Measurements from ENCODE around the gene SHOC2. TPM values are rescaled to one million over a fixed set of nuclear protein-coding genes. Genes with fewer than 3 reads are reported as not detected.

Gene SHOC2
- 23.7 TPM for polyA plus RNA-seq (2013, experiment 1 of 2)
- polyA plus RNA-seq (2013, experiment 2 of 2) = 22.6 TPM

DNA sequence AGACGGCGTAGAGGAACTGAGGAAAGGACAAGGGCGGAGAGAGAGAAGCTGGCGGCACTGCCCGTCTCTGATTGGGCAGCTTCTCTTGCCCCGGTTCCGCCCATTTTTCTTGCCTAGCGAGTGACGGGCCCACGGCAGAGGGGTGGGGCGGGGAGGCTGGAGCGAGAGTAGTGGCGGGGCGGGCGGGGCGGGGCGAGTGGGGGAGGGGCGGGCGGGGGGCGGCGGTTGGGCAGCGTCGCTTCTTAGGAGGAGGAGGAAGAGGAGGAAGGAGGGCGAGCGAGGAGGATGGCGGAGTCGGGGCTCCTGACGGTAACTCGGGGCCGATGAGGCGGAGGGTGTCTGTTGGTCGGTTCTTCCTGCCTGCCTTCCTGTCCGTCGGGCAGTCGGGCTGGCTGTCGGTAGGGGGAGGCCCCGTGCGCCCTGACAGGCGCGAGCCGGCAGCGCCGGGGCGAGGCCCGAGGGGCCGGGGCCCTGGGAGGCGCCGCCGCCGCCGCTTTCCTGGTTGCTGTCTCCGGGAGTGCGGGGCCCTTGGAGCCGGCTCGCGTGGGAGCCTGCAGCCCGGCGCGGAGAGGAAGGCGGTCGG is at the start of gene SHOC2:
TSS of gene SHOC2 (plus strand) at position 256 of the 583 bp plus-strand sequence. CDS start 44,755 bp downstream, outside the sequence.
- Histone ChIP-seq H3K4ac (ENCODE audit: low read depth, low read length) (peak within 1 kb of the TSS; percentile 72), H3K4me1 (ENCODE audit: control insufficient read depth, low read depth, low read length) (peaks cover 5% of the 10 kb centered on the region), H3K9ac (ENCODE audit: low read length) (peak within 1 kb of the TSS; percentile 90), H2BK15ac (replicated peaks; ENCODE audit: low read depth) (no peak within 1 kb of the TSS), H4K8ac (ENCODE audit: low read depth, low read length) (peak within 1 kb of the TSS; percentile 1), H3K27me3 (ENCODE audit: insufficient read depth, low read length, poor library complexity) (no peaks in the 10 kb centered on the region), H2BK5ac (ENCODE audit: low read length) (peak within 1 kb of the TSS; percentile 91), H3K4me2 (ENCODE audit: low read length) (peak within 1 kb of the TSS; percentile 33), H4K5ac (ENCODE audit: low read length) (no peak within 1 kb of the TSS), H3K18ac (ENCODE audit: low read length) (peak within 1 kb of the TSS; percentile 78), H2BK120ac (ENCODE audit: low read depth, low read length) (peak within 1 kb of the TSS; percentile 4), H3K56ac (ENCODE audit: low read length) (peak within 1 kb of the TSS; percentile 98), H3K79me1 (ENCODE audit: low read length) (peaks cover 2% of the 10 kb centered on the region), H3K23ac (ENCODE audit: low read length) (no peak within 1 kb of the TSS), H3K4me3 (ENCODE audit: low read length) (peak within 1 kb of the TSS; percentile 87), H3K79me2 (ENCODE audit: control insufficient read depth, insufficient read depth, low read length) (peaks cover 18% of the 10 kb centered on the region), H2AK5ac (ENCODE audit: low read length) (no peak within 1 kb of the TSS), H3K36me3 (ENCODE audit: control insufficient read depth, insufficient read depth, low read length) (no peaks in the 10 kb centered on the region), H3K27ac (ENCODE audit: low read depth, low read length) (peak within 1 kb of the TSS; percentile 98)
- no peak for DNase-seq
- no CpG with 5 or more reads among the region's 61 CpGs for WGBS (ENCODE audit: extremely low coverage, insufficient coverage, low lambda C conversion rate)

DNA sequence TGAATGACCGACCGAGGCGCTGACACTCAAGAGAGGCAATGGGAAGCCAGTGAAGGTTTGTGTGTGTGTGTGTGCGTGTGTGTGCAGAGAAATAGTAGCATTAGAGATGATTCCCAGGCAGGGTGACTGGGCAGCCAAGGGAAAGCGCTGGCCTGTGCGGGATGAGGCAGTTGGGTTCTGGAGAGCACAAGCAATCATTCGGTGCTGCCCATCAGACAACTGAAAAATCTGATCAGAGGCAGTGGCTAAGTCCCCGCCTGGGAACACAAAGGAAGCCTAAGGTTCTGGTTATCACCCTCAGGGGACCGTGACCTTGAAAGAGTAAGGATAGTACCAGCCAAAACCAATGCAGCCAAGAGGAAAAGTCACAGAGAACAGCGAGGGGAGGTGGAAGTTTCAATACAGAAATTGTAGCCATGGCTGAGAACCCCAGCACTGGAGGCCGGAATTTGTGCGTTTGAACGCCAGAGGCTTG is 48.5 kb upstream of the SHOC2 start:
- H2BK5ac ChIP-seq (ENCODE audit: low read length) = no peak overlapping the region
- DNase-seq = peak; percentile 17
- H3K4me2 ChIP-seq (ENCODE audit: low read length) = no peak overlapping the region
- H3K27ac ChIP-seq (ENCODE audit: low read depth, low read length) = no peak overlapping the region
- no peak overlapping the region for H3K4ac ChIP-seq (ENCODE audit: low read depth, low read length)
- H3K4me3 ChIP-seq (ENCODE audit: low read length) = no peak overlapping the region
- H3K23ac ChIP-seq (ENCODE audit: low read length) = no peak overlapping the region
- no peaks in the 10 kb centered on the region for H3K79me1 ChIP-seq (ENCODE audit: low read length)
- H4K5ac ChIP-seq (ENCODE audit: low read length) = no peak overlapping the region
- no peak overlapping the region for H2BK15ac ChIP-seq (replicated peaks; ENCODE audit: low read depth)
- H3K9ac ChIP-seq (ENCODE audit: low read length) = peak overlapping the region; percentile 63
- WGBS (ENCODE audit: extremely low coverage, insufficient coverage, low lambda C conversion rate) = no CpG with 5 or more reads among the region's 13 CpGs
- no peaks in the 10 kb centered on the region for H3K79me2 ChIP-seq (ENCODE audit: control insufficient read depth, insufficient read depth, low read length)
- H3K27me3 ChIP-seq (ENCODE audit: insufficient read depth, low read length, poor library complexity) = no peaks in the 10 kb centered on the region
- H3K18ac ChIP-seq (ENCODE audit: low read length) = peak overlapping the region; percentile 64
- H3K4me1 ChIP-seq (ENCODE audit: control insufficient read depth, low read depth, low read length) = peaks cover 5% of the 10 kb centered on the region
- H3K56ac ChIP-seq (ENCODE audit: low read length) = peak overlapping the region; percentile 85
- peak overlapping the region; percentile 15 for H2AK5ac ChIP-seq (ENCODE audit: low read length)
- no peak overlapping the region for H2BK120ac ChIP-seq (ENCODE audit: low read depth, low read length)
- H3K36me3 ChIP-seq (ENCODE audit: control insufficient read depth, insufficient read depth, low read length) = no peaks in the 10 kb centered on the region
- peak overlapping the region; percentile 44 for H4K8ac ChIP-seq (ENCODE audit: low read depth, low read length)

DNA sequence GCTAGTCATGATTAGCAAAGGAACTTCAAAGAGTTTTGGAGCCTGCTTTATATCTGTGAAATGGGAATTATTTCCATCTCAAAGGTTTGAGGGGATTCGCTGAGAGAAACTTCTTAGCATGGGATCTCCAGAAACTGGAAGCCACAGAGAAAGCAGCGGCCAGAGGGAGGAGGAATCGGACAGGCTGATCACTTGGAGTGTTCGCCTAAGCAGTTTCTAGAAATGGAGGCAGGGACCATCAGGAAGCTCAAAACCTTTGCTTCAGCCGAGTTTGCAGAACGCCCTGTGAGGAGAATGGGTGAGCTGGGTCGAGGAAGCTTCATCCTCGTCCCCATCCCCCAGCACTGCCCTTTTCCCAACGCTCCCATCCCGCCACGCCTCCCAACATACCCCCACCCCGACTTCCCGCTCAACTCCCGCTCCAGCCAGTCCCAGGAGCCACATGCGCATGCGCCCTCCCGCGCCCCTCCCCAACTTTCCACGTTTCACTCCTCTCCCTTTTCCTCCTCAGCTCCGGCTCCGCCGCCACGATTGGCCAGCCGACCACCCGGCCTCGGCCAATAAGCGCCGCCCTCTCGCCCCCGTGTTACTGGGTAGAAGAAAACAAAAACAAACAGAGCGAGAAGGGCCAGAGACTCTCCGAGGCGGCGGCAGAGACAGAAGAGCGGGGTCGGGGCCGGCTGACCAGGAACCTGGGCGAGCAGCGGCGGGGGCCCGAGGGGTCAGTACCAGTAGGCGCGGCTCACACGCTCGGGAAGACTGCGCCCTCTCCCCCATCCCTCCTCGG is 47.9 kb upstream of the SHOC2 start, which contains the start of gene PDCD4:
TSS of gene PDCD4 (plus strand) at position 631 of the 787 bp plus-strand sequence. CDS start 4,100 bp downstream, outside the sequence.
- Histone ChIP-seq H3K4me3 (ENCODE audit: low read length) (peak within 1 kb of the TSS; percentile 50), H2BK5ac (ENCODE audit: low read length) (peak within 1 kb of the TSS; percentile 36), H3K23ac (ENCODE audit: low read length) (no peak within 1 kb of the TSS), H3K27ac (ENCODE audit: low read depth, low read length) (peak within 1 kb of the TSS; percentile 95), H3K4me1 (ENCODE audit: control insufficient read depth, low read depth, low read length) (peaks cover 5% of the 10 kb centered on the region), H2BK120ac (ENCODE audit: low read depth, low read length) (peak within 1 kb of the TSS; percentile 18), H3K56ac (ENCODE audit: low read length) (peak within 1 kb of the TSS; percentile 85), H3K9ac (ENCODE audit: low read length) (peak within 1 kb of the TSS; percentile 63), H4K5ac (ENCODE audit: low read length) (peak within 1 kb of the TSS; percentile 77), H3K4ac (ENCODE audit: low read depth, low read length) (peak within 1 kb of the TSS; percentile 10), H3K79me1 (ENCODE audit: low read length) (no peaks in the 10 kb centered on the region), H2AK5ac (ENCODE audit: low read length) (peak within 1 kb of the TSS; percentile 15), H3K79me2 (ENCODE audit: control insufficient read depth, insufficient read depth, low read length) (no peaks in the 10 kb centered on the region), H3K27me3 (ENCODE audit: insufficient read depth, low read length, poor library complexity) (no peaks in the 10 kb centered on the region), H3K36me3 (ENCODE audit: control insufficient read depth, insufficient read depth, low read length) (no peaks in the 10 kb centered on the region), H3K18ac (ENCODE audit: low read length) (peak within 1 kb of the TSS; percentile 72), H4K8ac (ENCODE audit: low read depth, low read length) (peak within 1 kb of the TSS; percentile 44), H3K4me2 (ENCODE audit: low read length) (peak within 1 kb of the TSS; percentile 89), H2BK15ac (replicated peaks; ENCODE audit: low read depth) (no peak within 1 kb of the TSS)
- no CpG with 5 or more reads among the region's 47 CpGs for whole genome bisulfite sequencing (ENCODE audit: extremely low coverage, insufficient coverage, low lambda C conversion rate)
- DNase-seq = peak; percentile 99

DNA sequence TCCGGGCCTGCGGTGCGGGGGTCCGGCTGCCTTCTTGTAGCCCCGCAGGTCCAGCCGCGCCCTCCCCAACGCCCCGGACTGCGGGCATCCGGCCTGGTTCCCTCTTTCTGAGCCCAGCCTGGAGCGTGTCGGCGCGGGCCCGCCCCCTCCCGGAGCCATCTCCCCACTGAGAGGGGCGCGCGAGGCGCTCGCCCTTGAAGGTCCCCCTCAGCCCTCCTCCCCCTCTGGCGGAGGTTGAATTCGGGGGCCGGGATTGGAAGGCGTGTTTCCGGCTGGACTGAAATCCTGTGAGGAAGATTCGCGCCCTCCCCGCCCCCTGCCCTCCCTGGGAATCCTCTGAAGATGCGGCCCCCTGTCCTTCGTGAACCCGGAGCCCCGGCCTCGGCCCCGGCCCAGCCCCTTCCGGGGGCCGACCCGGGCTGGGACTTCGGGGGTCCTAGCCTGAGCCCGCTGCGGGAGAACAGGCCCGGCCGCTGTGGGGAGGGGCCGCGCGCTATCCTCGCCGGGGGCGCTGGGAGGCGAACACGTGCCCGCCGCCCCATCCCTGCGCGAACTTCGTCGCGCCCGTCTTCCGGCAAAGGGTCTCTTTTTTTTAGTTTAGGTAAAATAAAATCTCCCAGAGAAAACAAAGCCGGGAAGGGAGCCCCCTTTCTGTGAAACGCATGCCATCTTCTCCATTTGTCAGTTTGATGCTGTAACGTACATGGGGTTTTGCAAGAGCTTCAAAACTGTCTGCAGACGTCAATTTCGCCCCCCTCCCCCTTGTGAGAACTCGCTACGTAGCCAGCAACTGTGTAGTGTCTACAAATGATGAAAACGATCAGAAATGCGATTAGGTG is 47.0 kb upstream of the SHOC2 start:
- Histone ChIP-seq H3K9ac (ENCODE audit: low read length) (peak overlapping the region; percentile 63), H4K5ac (ENCODE audit: low read length) (no peak overlapping the region), H3K27me3 (ENCODE audit: insufficient read depth, low read length, poor library complexity) (no peaks in the 10 kb centered on the region), H3K4me2 (ENCODE audit: low read length) (peak overlapping the region; percentile 89), H3K79me1 (ENCODE audit: low read length) (no peaks in the 10 kb centered on the region), H3K56ac (ENCODE audit: low read length) (peak overlapping the region; percentile 81), H2BK5ac (ENCODE audit: low read length) (no peak overlapping the region), H2AK5ac (ENCODE audit: low read length) (no peak overlapping the region), H3K4ac (ENCODE audit: low read depth, low read length) (peak overlapping the region; percentile 10), H2BK15ac (replicated peaks; ENCODE audit: low read depth) (no peak overlapping the region), H3K4me1 (ENCODE audit: control insufficient read depth, low read depth, low read length) (peaks cover 5% of the 10 kb centered on the region), H3K27ac (ENCODE audit: low read depth, low read length) (peak overlapping the region; percentile 95), H4K8ac (ENCODE audit: low read depth, low read length) (no peak overlapping the region), H2BK120ac (ENCODE audit: low read depth, low read length) (peak overlapping the region; percentile 18), H3K18ac (ENCODE audit: low read length) (peak overlapping the region; percentile 72), H3K23ac (ENCODE audit: low read length) (no peak overlapping the region), H3K36me3 (ENCODE audit: control insufficient read depth, insufficient read depth, low read length) (no peaks in the 10 kb centered on the region), H3K79me2 (ENCODE audit: control insufficient read depth, insufficient read depth, low read length) (no peaks in the 10 kb centered on the region), H3K4me3 (ENCODE audit: low read length) (peak overlapping the region; percentile 50)
- no CpG with 5 or more reads among the region's 70 CpGs for WGBS (ENCODE audit: extremely low coverage, insufficient coverage, low lambda C conversion rate)
- peak; percentile 93 for DNase-seq
